Measurements from ENCODE around the gene SLC9A8.
A peak's percentile ranks its signal among the peaks of the same experiment; 100 is the strongest.

The SLC9A8 gene

GRCh38 chr20:49825521-49826033, 12.9 kb downstream of the SLC9A8 start (continued):
- TF ChIP-seq TSHZ1 (tag by site-specific recombination; IDR thresholded peaks at IDR 0.05; ENCODE audit: borderline replicate concordance) (no peak), ZNF423 (tag by site-specific recombination; IDR thresholded peaks at IDR 0.05) (no peak), ZNF121 (tag by site-specific recombination; IDR thresholded peaks at IDR 0.05) (no peak), ZNF837 (tag by site-specific recombination; IDR thresholded peaks at IDR 0.05) (no peak), ZNF146 (tag by site-specific recombination; IDR thresholded peaks at IDR 0.05) (no peak), SALL2 (tag by site-specific recombination; IDR thresholded peaks at IDR 0.05; ENCODE audit: borderline replicate concordance) (no peak), PRDM10 (tag by site-specific recombination; IDR thresholded peaks at IDR 0.05) (no peak), ZNF157 (tag by site-specific recombination; IDR thresholded peaks at IDR 0.05) (no peak), ATF2 (tag by site-specific recombination; IDR thresholded peaks at IDR 0.05; ENCODE audit: low read depth) (no peak)

- Histone ChIP-seq H3K4me3 (ENCODE audit: low read depth, low read length) (no peak overlapping the region), H3K27ac (ENCODE audit: extremely low read depth, low read depth, low read length) (no peak overlapping the region), H3K9me3 (ENCODE audit: control insufficient read depth, insufficient read depth, low read depth, low read length) (no peaks in the 10 kb centered on the region), H3K4me1 (ENCODE audit: control insufficient read depth, insufficient read depth, low read length) (no peaks in the 10 kb centered on the region), H3K36me3 (ENCODE audit: control insufficient read depth in 2 of 2, insufficient read depth in 1 of 2, low read length in 2 of 2) (peaks cover 8 to 33% of the 10 kb centered on the region in 2 experiments; a peak in 2 of 3 replicates)
- ChIA-PET CTCF (interaction anchor here (0.6 kb wide), 1 partner anchor 223 kb away, joined by 3 read pairs; no protein-coding TSS in a partner anchor), POLR2A (no interaction called here)
- TF ChIP-seq ZNF19 (tag by site-specific recombination; IDR thresholded peaks at IDR 0.05; ENCODE audit: low read depth) (no peak), ZNF214 (tag by site-specific recombination; IDR thresholded peaks at IDR 0.05; ENCODE audit: borderline replicate concordance) (no peak), ZNF473 (tag by site-specific recombination; IDR thresholded peaks at IDR 0.05) (no peak), ZNF596 (tag by site-specific recombination; IDR thresholded peaks at IDR 0.05) (peak; percentile 12; the same call in 1 of the 2 replicates), ZNF660 (tag by site-specific recombination; IDR thresholded peaks at IDR 0.05) (no peak), GLI4 (tag by site-specific recombination; IDR thresholded peaks at IDR 0.05) (no peak), ZNF501 (tag by site-specific recombination; IDR thresholded peaks at IDR 0.05) (no peak)
Measured at GRCh38 chr20:49831022-49831769, 18.6 kb downstream of the SLC9A8 start.

Measured in HEK293 (cell line).